HG03469 (cell line): Measurements from ENCODE around the gene NFASC.

Experiments used
- ATAC-seq: cut with Tn5 transposase; IDR thresholded peaks from one replicate; pipeline ENCODE4 v1.9.1; 2021; ENCODE audit warnings: mild to moderate bottlenecking, moderate library complexity, moderate number of reproducible peaks; ENCODE audit not compliant: unreplicated experiment

NFASC gene

GRCh38 chr1:204870160-204870912 is at the start of gene NFASC:
Gene NFASC (plus strand): TSS chr1:204870862. CDS start chr1:204944316, 73,454 bp downstream.
- ATAC-seq, result no peak

- no peak for ATAC-seq
Observed at GRCh38 chr1:204821476-204821875, 49.2 kb upstream of the NFASC start.

GRCh38 chr1:204821924-204822323 is 48.7 kb upstream of the NFASC start:
- no peak for ATAC-seq

GRCh38 chr1:204826970-204827369 is 43.7 kb upstream of the NFASC start:
- ATAC-seq, result no peak

GRCh38 chr1:204828352-204828850 is 42.3 kb upstream of the NFASC start:
- no peak for ATAC-seq

- ATAC-seq, result no peak
Observed at GRCh38 chr1:204829133-204829825, 41.4 kb upstream of the NFASC start.

- ATAC-seq, result no peak
Observed at GRCh38 chr1:204830747-204831146, 39.9 kb upstream of the NFASC start.

GRCh38 chr1:204831186-204831585 is 39.5 kb upstream of the NFASC start:
- ATAC-seq, result no peak

- no peak for ATAC-seq
Observed at GRCh38 chr1:204834336-204834735, 36.3 kb upstream of the NFASC start.

GRCh38 chr1:204834752-204835151 is 35.9 kb upstream of the NFASC start:
- ATAC-seq, result no peak

- no peak for ATAC-seq
Observed at GRCh38 chr1:204835737-204836136, 34.9 kb upstream of the NFASC start.

GRCh38 chr1:204836856-204837255 is 33.8 kb upstream of the NFASC start:
- no peak for ATAC-seq

- ATAC-seq, result no peak
Observed at GRCh38 chr1:204837440-204838084, 33.1 kb upstream of the NFASC start.

GRCh38 chr1:204841316-204841715 is 29.3 kb upstream of the NFASC start:
- no peak for ATAC-seq

GRCh38 chr1:204841798-204842197 is 28.9 kb upstream of the NFASC start:
- ATAC-seq, result no peak

GRCh38 chr1:204842369-204842768 is 28.3 kb upstream of the NFASC start:
- ATAC-seq, result no peak

GRCh38 chr1:204842892-204843291 is 27.8 kb upstream of the NFASC start:
- no peak for ATAC-seq

- ATAC-seq, result no peak
Observed at GRCh38 chr1:204846546-204846945, 24.1 kb upstream of the NFASC start.

- ATAC-seq, result no peak
Observed at GRCh38 chr1:204848579-204848978, 22.1 kb upstream of the NFASC start.

GRCh38 chr1:204852854-204853253 is 17.8 kb upstream of the NFASC start:
- no peak for ATAC-seq

GRCh38 chr1:204853436-204853835 is 17.2 kb upstream of the NFASC start:
- no peak for ATAC-seq

- no peak for ATAC-seq
Observed at GRCh38 chr1:204854286-204854685, 16.4 kb upstream of the NFASC start.
